OCI-LY7 (cell line): ENCODE data around the gene TRAPPC3L. TPM values are rescaled to one million over a fixed set of nuclear protein-coding genes. Genes with fewer than 3 reads are reported as not detected.

Source experiments
- BruUV-seq: library from RNA; stranded (reverse); fragments of 400-500 nt; replicated peaks from 2 replicates; lab custom pipeline; 2021; lab: Mats Ljungman, UMichigan
- CTCF ChIA-PET: fragments of 300-600 bp; sonication (Branson Sonifier 250); formaldehyde crosslinking; loops from one replicate; lab custom pipeline; 2022; ENCODE audit warnings: antibody characterized with exemption; ENCODE audit not compliant: unreplicated experiment; lab: Charles Lee
- POLR2A ChIA-PET: fragments of 300-600 bp; sonication (Branson Sonifier 250); formaldehyde crosslinking; loops from one replicate; lab custom pipeline; 2022; ENCODE audit warnings: antibody characterized with exemption; lab: Charles Lee
- DNase-seq: peaks from one replicate; pipeline ENCODE4 v3.0.0-alpha.2; 2015; ENCODE audit warnings: low spot score
- H2AFZ ChIP-seq: fragments of 200-600 bp; sonication (generic), shearing (Covaris generic); 2 replicates; pipeline ENCODE4 v1.6.1; 2014; ENCODE audit warnings: mild to moderate bottlenecking, antibody characterized with exemption, low read length, moderate library complexity
- H3K27ac ChIP-seq: fragments of 200-600 bp; sonication (generic); 2 replicates; pipeline ENCODE4 v1.5.1; 2014; ENCODE audit warnings: mixed run types, low read depth, mild to moderate bottlenecking, moderate library complexity, low read length, inconsistent platforms; ENCODE audit not compliant: poor library complexity, severe bottlenecking
- H3K36me3 ChIP-seq: fragments of 200-600 bp; sonication (generic); 2 replicates; pipeline ENCODE4 v1.6.1; 2014; ENCODE audit warnings: mild to moderate bottlenecking, antibody characterized with exemption, low read length, moderate library complexity, mixed read lengths; ENCODE audit not compliant: insufficient read depth
- H3K4me1 ChIP-seq: fragments of 200-600 bp; sonication (generic); 2 replicates; pipeline ENCODE4 v1.5.1; 2014; ENCODE audit warnings: mild to moderate bottlenecking, low read length; ENCODE audit not compliant: insufficient read depth, poor library complexity, severe bottlenecking
- H3K4me2 ChIP-seq: fragments of 200-600 bp; sonication (generic); 2 replicates; pipeline ENCODE4 v1.6.1; 2014; ENCODE audit warnings: mild to moderate bottlenecking, low read length
- H3K4me3 ChIP-seq: fragments of 200-600 bp; sonication (generic); 2 replicates; pipeline ENCODE4 v1.5.1; 2014; ENCODE audit warnings: mild to moderate bottlenecking, low read depth, low read length; ENCODE audit not compliant: poor library complexity, severe bottlenecking
- H3K79me2 ChIP-seq: fragments of 200-600 bp; sonication (generic); 2 replicates; pipeline ENCODE4 v1.6.1; 2016; ENCODE audit warnings: low read depth, mild to moderate bottlenecking, low read length, moderate library complexity, mixed read lengths; ENCODE audit not compliant: insufficient read depth
- H3K9me2 ChIP-seq: fragments of 200-600 bp; sonication (generic); 2 replicates; pipeline ENCODE4 v1.6.1; 2016; ENCODE audit warnings: mild to moderate bottlenecking, low read length, mixed read lengths; ENCODE audit not compliant: insufficient read depth
- H3K9me3 ChIP-seq: fragments of 200-600 bp; sonication (generic); 2 replicates; pipeline ENCODE4 v1.6.1; 2014; ENCODE audit warnings: mild to moderate bottlenecking, mixed run types, low read length, mixed read lengths
- H4K20me1 ChIP-seq: fragments of 200-600 bp; sonication (generic); 2 replicates; pipeline ENCODE4 v1.6.1; 2014; ENCODE audit warnings: mild to moderate bottlenecking, antibody characterized with exemption, low read length, moderate library complexity, mixed read lengths; ENCODE audit not compliant: insufficient read depth
- EZH2phosphoT487 ChIP-seq: fragments of 200-600 bp; sonication (generic); IDR thresholded peaks from 2 replicates; pipeline ENCODE4 v1.6.1; 2018; ENCODE audit warnings: low read depth, borderline replicate concordance, mild to moderate bottlenecking, mixed run types, antibody characterized with exemption, low read length, moderate library complexity, mixed read lengths
- intact Hi-C: fragments of 100-400 bp; cut with micrococcal nuclease; formaldehyde crosslinking; loops from one replicate; pipeline ENCODE4 v1.10.0; 2022; ENCODE audit not compliant: unreplicated experiment
- total RNA-seq, 2 experiments: library from RNA; depleted of rRNA in 1 of 2; stranded (reverse); fragments of >200 nt in 1 of 2; shearing (Covaris generic) in 1 of 2; gene quantifications; 2 replicates each; pipeline ENCODE4 v1.2.3, GENCODE V29; 2014 to 2022
- TF ChIP-seq, protein P1 (sequence below): fragments of 200-600 bp; sonication (generic); conservative IDR thresholded peaks from 2 replicates; pipeline ENCODE4 v1.5.1; 2014; ENCODE audit warnings: mild to moderate bottlenecking, antibody characterized with exemption, low read length, moderate library complexity, mixed read lengths

The TRAPPC3L gene
- total RNA-seq, 2 experiments from 2014 or later: not detected

DNA sequence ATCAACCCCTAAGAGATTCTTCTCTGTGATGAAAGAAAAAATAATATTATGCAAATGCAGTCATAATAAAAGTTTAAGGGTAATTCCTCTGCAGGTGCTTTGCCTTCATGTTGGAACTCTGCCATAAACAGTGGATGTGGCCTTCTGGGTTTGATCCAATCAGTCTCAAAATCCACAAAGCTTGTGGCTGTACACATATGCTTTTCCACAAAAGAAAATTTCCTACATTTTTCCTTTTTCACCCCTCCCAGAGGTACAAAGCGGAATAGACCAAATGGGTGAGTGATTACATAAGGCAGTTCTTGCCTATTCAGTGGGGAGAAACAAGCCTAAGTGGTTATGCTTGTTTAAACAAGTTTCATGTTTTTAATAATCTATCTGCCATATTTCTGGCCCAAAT is 17.4 kb downstream of the TRAPPC3L start:
- no peaks in the 10 kb centered on the region for H3K36me3 ChIP-seq
- no peak overlapping the region for H3K4me3 ChIP-seq
- no peaks in the 10 kb centered on the region for H3K79me2 ChIP-seq
- TF ChIP-seq, protein P1, sequence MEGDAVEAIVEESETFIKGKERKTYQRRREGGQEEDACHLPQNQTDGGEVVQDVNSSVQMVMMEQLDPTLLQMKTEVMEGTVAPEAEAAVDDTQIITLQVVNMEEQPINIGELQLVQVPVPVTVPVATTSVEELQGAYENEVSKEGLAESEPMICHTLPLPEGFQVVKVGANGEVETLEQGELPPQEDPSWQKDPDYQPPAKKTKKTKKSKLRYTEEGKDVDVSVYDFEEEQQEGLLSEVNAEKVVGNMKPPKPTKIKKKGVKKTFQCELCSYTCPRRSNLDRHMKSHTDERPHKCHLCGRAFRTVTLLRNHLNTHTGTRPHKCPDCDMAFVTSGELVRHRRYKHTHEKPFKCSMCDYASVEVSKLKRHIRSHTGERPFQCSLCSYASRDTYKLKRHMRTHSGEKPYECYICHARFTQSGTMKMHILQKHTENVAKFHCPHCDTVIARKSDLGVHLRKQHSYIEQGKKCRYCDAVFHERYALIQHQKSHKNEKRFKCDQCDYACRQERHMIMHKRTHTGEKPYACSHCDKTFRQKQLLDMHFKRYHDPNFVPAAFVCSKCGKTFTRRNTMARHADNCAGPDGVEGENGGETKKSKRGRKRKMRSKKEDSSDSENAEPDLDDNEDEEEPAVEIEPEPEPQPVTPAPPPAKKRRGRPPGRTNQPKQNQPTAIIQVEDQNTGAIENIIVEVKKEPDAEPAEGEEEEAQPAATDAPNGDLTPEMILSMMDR: no peak
- H4K20me1 ChIP-seq: no peaks in the 10 kb centered on the region
- BruUV-seq: no TSS peak
- CTCF ChIA-PET: no interaction called here
- DNase-seq: no peak
- POLR2A ChIA-PET: interaction anchor here (0.6 kb wide), 1 partner anchor 216 kb away, joined by 3 read pairs; no protein-coding TSS in a partner anchor
- no peak overlapping the region for H3K27ac ChIP-seq
- H3K9me3 ChIP-seq: no peaks in the 10 kb centered on the region
- intact Hi-C loops: no loop called here
- no peaks in the 10 kb centered on the region; the same call in 1 of the 2 replicates for H3K9me2 ChIP-seq
- H3K4me1 ChIP-seq: no peaks in the 10 kb centered on the region
- H2AFZ ChIP-seq: no peak overlapping the region
- no peak overlapping the region for H3K4me2 ChIP-seq

DNA sequence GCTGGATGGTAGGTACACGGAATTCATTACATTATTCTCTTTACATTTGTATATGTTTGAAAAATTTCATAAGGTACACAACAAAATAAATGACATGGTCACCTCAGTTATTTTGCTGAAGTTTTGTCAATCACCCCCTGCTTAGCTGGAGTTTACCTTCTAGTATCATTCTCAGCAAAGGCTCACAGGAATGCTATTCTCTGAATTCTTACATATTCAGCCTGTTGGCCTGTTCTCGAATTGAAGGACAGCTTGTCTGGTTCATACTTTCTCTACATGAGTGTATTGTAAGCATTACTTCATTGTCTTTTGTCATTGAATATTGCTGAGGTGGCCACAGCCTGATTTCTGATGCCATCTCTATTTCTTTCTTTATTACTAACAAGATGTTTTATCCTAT is 21.2 kb downstream of the TRAPPC3L start:
- POLR2A ChIA-PET: interaction anchor here (0.5 to 1.7 kb wide), 4 partner anchors 10 to 667 kb away, joined by 3 to 4 read pairs (median 3); no protein-coding TSS in a partner anchor

DNA sequence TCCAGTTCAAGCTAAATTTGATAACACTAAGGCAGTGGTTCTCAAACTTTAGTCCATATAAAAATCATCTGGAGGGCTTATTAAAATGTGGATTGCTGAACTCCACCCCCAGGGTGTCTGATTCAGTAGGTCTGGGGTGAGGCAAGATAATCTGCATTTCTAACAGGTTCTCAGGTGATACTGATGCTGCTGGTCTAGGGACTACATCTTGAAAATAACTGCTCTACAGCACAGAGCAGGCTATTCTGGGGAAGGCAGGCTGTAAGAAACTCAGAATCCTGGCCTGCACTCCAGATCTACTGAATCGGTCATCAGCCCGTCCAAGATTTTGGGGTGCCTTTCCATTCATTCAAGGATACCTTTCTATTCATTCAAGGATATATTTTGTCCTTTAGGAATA is 22.6 kb downstream of the TRAPPC3L start:
- ChIA-PET POLR2A (interaction anchor here (1.5 to 1.7 kb wide), 3 partner anchors 9 to 38 kb away, joined by 3 to 8 read pairs (median 4); partner anchors contain the start of gene CALHM5), CTCF (no interaction called here)
- Histone ChIP-seq H4K20me1 (no peaks in the 10 kb centered on the region), H3K4me2 (no peak overlapping the region), H3K36me3 (no peaks in the 10 kb centered on the region), H3K4me3 (no peak overlapping the region), H3K9me2 (no peaks in the 10 kb centered on the region; the same call in 1 of the 2 replicates), H3K4me1 (no peaks in the 10 kb centered on the region), H2AFZ (no peak overlapping the region), H3K79me2 (no peaks in the 10 kb centered on the region), H3K9me3 (no peaks in the 10 kb centered on the region), H3K27ac (no peak overlapping the region)
- no TSS peak for BruUV-seq
- no peak for DNase-seq
- no peak for TF ChIP-seq EZH2phosphoT487
- TF ChIP-seq, protein P1: no peak
- intact Hi-C loops: no loop called here

More for the DNA sequence above, 21.2 kb downstream of the TRAPPC3L start:
- Histone ChIP-seq H3K27ac (no peak overlapping the region), H2AFZ (no peak overlapping the region), H3K79me2 (no peaks in the 10 kb centered on the region), H3K9me3 (no peaks in the 10 kb centered on the region), H4K20me1 (no peaks in the 10 kb centered on the region), H3K4me2 (no peak overlapping the region), H3K36me3 (no peaks in the 10 kb centered on the region), H3K4me3 (no peak overlapping the region), H3K4me1 (no peaks in the 10 kb centered on the region), H3K9me2 (no peaks in the 10 kb centered on the region; the same call in 1 of the 2 replicates)
- CTCF ChIA-PET: no interaction called here
- no peak for TF ChIP-seq EZH2phosphoT487
- TF ChIP-seq, protein P1: no peak
- BruUV-seq: no TSS peak
- no peak for DNase-seq
- intact Hi-C loops: no loop called here
